ENCODE data around the gene RPL13.
A peak's percentile ranks its signal among the peaks of the same experiment; 100 is the strongest.

The RPL13 gene

DNA sequence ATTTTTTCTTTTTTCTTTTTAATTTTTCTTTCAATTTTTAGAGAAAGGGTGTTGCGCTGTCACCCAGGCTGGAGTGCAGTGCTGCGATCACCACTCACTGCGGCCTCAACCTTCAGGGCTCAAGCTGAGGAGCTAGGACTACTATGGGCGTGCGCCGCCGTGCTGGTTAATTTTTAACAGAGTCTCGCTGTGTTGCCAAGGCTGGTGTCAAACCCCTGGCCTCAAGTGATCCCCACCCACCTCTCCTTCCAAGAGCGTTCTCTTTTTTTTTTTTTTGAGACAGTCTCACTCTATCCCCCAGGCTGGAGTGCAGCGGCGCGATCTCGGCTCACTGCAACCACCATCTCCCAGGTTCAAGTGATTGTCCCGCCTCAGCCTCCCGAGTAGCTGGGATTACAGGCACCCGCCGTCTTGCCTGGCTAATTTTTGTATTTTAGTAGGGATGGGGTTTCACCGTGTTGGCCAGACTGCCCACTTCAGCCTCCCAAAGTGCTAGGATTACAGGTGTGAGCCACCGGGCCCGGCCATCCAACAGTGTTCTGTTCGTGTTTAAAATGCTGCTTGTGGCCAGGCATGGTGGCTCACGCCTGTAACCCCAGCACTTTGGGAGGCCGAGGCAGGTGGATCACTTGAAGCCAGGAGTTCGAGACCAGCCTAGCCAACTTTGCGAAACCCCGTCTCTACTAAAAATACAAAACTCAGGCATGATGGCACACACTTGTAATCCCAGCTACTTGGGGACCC is 14.5 kb upstream of the RPL13 start:
- DNase-seq = no peak

DNA sequence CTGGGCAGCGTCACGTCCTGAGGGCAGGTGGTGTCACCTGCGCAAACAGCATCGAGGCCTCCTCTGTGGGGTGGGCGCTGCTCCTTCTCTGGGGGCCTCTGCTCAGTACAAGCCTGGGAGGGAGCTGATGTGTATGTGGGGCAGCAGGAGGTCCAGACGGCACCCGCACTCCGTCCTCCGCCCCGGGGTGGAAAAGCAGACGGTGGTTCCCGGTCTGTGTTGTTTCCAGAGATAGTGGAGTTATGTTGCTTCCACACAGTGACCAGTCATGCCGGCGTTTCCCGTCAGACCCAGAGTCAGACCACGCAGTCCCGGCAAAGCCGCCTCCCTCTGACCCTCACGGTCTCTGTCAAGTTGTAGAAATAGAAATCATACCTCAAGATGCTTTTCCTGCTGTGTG is 13.7 kb upstream of the RPL13 start:
- DNase-seq = no peak

DNA sequence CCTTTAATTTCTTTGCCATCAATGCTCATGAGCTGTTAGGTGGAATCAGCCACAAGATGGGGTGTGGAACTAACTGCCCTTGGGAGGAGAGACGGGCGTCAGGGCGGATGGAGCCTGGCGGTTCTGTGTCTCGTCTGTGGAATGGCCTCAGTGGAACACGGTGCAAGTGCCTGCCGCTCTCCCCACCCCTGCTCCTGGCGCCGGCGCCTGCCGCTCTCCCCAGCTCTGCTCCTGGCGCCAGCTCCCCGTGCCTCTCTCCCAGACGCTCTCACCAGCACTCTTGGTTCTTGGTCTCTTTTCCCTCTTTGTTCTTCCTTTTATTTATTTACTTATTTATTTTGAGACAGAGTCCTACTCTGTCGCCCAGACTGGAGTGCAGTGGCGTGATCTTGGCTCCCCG is 13.2 kb upstream of the RPL13 start:
- no peak for DNase-seq

DNA sequence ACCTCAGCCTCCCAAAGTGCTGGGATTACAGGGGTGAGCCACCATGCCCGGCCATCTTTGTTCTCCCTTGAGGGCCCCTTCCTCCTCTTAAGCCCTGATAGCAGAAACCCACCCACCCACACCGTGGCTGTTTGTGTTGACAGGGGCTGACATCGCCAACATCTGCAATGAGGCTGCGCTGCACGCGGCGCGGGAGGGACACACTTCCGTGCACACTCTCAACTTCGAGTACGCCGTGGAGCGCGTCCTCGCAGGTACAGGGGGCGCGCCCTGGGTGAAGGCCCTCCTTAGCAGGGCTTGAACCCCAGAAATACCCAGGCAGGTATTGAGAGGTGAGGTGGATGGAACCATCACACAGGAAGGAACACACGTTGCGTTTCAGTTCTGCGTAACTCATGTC is 12.6 kb upstream of the RPL13 start:
- DNase-seq = no peak

DNA sequence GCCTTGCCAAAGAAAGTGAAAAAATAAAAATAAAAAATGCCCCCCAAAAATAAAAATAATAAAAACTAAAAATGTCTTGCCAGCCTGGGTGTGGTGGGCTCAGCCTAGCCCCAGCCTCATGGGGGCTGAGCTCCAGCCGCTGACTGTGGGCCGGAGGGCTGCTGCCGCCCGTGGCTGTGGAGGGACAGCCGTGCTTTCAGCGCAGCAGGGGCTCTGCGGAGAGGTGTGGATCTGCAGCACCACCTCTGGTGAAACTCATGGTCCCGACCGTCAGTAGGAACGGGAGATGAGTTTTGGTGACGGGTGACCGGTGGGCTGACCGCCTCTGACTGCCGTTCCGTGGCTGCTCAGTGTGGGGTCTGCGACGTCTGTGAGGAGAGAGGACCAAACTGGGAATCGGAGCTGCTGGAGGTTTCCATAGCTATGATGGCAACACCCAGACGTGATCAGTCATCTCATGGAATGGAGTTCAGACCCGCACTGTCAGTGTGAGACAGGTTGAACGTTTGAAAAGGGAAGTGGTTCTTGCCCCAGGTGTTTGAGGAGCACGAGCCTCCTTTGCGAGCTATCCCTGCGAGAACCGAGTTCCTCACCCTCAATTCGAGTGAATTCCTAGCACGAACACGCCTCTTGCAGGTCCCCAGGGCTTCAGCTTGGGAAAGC is 12.0 kb upstream of the RPL13 start:
- DNase-seq = no peak

DNA sequence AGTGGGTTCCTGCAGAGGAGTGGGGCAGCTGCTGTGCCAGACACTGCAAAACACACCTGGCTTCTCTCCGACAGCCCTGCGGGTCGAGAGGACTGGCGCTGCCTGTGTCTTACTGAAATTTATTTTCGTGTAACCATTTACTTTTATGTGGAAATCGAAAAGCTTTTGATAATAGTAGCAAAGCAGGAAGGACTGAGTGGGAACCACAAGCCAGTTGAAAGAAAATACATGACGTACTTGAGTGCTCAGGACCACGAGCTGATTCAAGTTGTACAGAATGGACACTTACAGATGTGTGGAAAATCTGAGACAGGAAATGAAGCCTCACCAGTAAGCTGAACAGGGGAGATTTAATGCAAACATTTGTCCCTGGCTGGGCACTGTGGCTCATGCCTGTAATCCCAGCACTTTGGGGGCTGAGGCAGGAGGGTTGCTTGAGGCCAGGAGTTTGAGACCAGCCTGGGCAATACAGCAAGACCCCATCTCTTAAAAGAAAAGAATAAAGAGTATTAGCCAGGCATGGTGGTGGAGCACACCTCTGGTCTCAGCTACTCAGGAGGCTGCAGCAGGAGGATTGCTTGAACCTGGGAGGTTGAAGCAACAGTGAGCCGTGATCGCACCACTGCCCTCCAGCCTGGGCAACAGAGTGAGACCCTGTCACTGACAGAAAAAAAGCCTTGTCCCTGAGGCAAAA is 11.3 kb upstream of the RPL13 start:
- DNase-seq = no peak

DNA sequence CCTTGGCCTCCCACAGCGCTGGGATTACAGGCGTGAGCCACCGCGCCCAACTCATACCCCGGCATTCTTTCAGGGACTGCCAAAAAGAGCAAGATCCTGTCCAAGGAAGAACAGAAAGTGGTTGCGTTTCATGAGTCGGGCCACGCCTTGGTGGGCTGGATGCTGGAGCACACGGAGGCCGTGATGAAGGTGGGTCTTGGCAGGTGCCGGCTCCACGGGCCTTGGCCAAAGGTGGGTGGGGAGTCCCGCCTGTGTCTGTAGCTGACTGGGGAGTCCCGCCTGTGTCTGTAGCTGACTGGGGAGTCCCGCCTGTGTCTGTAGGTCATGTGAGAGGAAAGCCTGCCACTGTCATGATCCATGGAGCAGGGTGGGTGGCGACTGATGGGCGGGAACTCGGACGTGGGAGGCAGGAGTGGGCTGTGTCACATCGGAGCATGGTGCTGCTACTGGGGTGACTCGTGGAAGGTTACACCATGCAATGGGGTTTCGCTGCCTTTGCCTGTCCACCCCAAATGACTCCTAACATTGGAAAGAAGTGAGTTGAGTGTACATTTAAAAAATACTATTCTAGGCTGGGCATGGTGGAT is 10.0 kb upstream of the RPL13 start:
- no peak for DNase-seq

DNA sequence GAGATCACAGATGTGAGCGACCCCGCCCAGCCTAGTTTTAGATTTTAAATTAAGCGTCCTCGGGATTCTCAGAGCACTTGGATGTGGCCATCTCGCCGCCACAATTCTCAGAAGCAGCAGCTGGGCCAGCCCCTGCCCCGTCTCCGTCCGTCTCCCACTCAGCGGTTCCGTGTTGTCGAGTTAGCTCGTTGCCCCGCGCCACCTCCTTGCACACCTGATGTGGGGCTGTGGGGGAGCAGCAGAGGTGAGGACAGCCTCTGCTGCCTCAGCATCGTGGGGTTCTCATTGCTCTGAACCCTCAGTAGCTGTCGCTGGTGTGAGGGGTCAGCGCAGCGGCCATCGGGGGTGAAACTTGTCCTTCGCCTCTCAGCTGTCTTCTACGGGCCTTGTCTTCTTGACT is 8.2 kb upstream of the RPL13 start:
- DNase-seq = no peak

DNA sequence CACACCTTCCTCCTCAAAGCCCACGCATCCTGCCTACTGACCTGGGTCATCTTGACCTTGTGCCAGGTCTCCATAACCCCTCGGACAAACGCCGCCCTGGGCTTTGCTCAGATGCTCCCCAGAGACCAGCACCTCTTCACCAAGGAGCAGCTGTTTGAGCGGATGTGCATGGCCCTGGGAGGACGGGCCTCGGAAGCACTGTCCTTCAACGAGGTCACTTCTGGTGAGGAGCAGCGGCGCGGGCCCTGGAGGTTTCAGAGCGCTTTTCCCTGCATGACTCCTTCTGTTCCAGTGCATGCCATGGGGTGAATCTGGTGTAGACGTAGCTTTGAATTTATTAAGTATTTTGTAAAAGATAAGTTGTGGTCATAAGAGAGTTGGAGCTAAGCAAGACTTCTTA is 7.6 kb upstream of the RPL13 start:
- DNase-seq = no peak

DNA sequence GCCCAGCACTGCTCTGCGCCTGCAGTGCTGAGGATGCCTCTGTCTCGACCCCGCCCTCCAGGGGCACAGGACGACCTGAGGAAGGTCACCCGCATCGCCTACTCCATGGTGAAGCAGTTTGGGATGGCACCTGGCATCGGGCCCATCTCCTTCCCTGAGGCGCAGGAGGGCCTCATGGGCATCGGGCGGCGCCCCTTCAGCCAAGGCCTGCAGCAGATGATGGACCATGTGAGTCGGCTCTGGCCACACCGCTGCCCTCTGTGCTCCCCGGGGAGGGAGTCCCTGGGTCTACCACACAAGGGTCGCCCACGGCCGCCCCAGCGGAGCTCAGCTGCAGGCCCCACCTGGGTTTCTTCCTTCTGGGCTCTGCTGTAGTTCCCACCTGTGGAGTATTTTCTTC is 6.7 kb upstream of the RPL13 start:
- DNase-seq = no peak

DNA sequence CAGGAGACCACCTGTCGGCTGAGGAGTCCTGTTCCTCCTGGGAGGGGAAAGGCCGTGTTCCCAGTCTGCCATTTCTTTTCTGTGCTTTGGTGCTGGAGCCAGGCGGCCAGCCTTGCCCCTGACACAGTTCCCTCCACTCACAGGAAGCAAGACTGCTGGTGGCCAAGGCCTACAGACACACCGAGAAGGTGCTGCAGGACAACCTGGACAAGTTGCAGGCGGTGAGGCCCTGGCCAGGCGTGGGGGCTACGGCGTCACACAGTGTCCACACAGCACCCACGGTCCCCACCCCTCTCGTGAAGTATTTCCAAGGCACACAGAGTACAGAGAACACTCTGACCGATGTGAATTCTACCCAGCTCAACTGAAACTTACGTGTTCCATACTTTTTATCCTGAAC is 6.1 kb upstream of the RPL13 start:
- no peak for DNase-seq

DNA sequence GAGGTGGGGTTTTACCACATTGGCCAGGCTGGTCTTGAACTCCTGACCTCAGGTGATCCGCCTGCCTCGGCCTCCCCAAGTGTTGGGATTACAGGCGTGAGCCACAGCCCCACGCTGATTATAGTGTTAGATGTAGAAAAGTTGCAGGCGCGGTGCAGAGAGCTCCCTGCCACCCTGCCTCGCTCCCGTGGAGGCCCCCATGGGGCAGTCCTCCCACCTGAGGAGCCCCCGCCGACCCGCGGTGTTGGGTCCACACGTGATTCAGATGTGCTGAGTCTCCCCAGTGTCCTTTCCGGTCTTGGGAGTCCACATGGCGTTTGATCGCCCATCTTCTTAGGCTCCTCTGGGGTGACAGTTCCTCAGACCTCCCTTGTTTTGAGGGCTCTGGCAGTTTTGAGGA is 5.2 kb upstream of the RPL13 start:
- DNase-seq = no peak

DNA sequence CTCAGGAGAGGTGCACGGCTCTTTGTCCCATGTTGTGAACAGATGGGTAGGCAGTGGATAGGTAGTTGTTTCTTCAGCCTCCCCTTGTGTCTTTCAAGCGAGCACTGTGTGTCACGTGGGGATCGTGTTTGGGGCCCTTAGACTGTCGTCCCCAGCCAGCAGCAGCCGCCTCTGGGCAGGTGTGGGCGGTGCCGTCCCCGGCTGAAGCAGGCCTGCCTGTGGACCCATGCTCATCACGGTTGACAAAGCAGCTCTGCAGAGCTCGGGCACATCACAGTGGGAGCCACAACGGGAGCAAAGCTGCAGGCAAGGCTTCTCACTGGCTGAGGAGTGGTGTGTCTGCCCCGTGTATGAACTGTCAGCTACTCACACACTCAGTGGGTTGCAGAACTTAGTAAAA is 4.7 kb upstream of the RPL13 start:
- no peak for DNase-seq

DNA sequence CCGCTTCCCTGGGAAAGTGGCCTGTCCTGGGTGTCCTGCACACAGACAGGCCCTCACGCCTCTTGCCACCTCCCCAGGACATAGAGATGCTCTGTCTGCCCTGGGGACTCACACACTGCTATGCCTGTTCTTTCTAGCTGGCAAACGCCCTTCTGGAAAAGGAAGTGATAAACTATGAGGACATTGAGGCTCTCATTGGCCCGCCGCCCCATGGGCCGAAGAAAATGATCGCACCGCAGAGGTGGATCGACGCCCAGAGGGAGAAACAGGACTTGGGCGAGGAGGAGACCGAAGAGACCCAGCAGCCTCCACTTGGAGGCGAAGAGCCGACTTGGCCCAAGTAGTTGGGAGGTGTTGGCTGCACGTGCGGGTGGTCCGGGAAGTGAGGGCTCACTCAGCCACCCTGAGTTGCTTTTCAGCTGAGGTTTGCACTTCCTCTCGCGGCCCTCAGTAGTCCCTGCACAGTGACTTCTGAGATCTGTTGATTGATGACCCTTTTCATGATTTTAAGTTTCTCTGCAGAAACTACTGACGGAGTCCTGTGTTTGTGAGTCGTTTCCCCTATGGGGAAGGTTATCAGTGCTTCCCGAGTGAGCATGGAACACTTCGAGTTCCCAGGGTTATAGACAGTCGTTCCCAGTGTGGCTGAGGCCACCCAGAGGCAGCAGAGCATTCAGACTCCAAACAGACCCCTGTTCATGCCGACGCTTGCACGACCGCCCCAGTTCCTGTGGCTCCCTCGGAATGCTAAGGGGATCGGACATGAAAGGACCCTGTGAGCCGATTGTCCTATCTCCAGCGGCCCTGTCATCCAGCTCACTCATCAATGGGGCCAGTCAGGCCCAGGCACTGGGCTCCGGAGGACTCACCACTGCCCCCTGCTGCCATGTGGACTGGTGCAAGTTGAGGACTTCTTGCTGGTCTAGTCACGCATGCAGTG is 3.5 kb upstream of the RPL13 start:
- peak; percentile 59 for DNase-seq

DNA sequence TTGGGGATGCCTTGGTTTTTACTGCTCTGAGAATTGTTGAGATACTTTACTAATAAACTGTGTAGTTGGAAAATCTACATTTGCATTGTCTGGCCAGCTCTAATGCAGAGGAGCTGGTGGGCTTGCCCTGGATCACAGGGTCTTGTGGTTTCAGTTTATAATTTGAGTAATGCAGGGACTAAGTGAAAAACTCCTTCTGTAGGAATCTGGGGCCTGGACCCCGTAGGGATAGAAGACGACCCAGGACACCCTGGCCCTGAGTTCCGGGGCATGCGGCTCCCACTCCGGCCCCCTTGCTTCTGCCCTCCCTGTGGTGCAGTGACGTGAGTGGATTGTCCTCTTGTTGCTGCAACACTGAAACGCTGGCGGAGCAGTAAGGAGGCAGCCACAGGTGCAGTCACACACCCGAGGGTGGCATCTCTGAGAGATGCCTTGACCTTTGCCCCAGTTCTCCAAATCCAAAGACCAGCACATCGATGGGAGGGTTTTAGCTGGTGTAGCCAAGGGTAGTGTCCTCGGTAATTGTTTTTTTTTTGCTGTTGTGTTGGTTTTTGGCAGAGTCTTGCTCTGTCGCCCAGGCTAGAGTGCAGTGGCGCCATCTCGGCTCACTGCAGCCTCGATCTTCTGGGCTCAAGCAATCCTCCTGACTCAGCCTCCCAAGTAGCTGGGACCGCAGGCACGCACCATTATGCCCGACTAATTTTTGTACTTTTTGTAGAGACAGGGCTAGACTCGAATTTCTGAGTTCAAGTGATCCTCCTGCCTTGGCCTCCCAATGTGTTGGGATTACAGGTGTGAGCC is 2.6 kb upstream of the RPL13 start:
- DNase-seq = no peak

DNA sequence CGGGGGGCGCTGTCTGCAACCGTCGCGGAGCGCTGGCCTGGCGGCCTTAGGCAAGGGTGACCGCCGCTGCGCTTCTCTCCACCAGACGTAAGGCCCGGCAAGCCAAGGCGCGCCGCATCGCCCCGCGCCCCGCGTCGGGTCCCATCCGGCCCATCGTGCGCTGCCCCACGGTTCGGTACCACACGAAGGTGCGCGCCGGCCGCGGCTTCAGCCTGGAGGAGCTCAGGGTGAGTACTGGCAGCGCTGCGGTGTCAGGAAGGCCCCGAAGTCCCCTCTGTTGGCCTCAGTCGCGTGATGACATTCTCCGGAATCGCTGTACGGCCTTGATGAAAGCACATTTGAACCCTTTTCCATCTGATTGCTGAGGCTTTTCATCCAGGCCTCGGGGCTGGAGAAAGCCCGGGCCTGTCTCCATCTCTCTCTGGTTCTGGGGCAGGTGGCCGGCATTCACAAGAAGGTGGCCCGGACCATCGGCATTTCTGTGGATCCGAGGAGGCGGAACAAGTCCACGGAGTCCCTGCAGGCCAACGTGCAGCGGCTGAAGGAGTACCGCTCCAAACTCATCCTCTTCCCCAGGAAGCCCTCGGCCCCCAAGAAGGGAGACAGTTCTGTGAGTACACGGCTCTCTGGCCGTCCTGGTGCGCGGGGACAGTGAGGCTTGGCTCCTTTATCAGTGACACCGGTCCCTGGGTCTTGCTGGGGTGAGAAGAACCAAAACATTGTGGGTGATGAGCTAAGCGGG is 831 bp downstream of the RPL13 start:
- DNase-seq = no peak

DNA sequence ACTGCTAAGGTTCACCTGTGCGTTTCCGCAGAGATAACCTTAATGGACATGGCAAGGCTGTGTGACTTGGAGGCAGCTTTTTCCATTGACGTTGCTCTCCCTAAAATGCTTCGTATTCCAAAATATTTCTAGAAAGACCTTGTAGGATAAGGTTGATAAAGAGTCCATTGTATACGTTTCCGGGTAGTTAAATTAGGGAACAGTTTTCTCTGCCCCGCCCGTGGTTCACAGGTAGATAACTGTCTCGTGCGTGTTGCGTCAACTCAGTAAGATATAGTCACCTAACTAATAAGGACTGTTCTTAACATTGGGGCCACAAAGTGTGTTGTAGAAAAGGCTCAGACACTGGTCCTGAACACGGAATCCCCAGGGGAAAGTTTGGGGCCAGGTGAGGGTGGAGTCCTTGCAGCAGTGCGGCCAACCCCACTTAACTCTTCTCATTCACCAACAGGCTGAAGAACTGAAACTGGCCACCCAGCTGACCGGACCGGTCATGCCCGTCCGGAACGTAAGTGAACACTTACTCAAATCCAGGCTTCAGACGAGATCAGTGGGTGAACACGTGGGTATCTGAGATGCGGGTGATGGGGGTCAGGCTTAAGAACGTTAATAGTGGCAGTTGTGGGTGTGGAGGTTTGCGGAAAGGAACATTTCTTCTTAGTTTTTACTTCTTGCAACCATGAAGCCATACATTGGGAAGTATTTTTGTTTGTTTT is 1.6 kb downstream of the RPL13 start:
- DNase-seq = no peak

DNA sequence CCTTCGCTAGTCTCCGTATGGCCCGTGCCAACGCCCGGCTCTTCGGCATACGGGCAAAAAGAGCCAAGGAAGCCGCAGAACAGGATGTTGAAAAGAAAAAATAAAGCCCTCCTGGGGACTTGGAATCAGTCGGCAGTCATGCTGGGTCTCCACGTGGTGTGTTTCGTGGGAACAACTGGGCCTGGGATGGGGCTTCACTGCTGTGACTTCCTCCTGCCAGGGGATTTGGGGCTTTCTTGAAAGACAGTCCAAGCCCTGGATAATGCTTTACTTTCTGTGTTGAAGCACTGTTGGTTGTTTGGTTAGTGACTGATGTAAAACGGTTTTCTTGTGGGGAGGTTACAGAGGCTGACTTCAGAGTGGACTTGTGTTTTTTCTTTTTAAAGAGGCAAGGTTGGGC is 2.5 kb downstream of the RPL13 start:
- DNase-seq = no peak

DNA sequence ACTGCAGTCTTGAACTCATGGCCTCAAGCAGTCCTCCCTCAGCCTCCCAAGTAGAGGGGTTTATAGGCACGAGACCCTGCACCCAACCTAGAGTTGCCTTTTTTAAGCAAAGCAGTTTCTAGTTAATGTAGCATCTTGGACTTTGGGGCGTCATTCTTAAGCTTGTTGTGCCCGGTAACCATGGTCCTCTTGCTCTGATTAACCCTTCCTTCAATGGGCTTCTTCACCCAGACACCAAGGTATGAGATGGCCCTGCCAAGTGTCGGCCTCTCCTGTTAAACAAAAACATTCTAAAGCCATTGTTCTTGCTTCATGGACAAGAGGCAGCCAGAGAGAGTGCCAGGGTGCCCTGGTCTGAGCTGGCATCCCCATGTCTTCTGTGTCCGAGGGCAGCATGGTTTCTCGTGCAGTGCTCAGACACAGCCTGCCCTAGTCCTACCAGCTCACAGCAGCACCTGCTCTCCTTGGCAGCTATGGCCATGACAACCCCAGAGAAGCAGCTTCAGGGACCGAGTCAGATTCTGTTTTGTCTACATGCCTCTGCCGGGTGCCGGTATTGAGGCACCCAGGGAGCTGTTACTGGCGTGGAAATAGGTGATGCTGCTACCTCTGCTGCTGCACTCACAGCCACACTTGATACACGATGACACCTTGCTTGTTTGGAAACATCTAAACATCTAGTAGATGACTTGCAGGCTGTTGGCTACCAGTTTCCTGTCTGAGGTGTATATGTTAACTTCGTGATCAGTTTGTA is 3.3 kb downstream of the RPL13 start:
- DNase-seq = no peak
